NCI-H748 treated with DMSO at 0.1 percent for 48 hours (cell line): ENCODE measurements around the gene CENPP.

Experiments
- DNase-seq: peaks from one replicate; lab custom pipeline; 2025; lab: John Stamatoyannopoulos, UW

Gene CENPP

GRCh38 chr9:92480986-92481633, 155.4 kb downstream of the CENPP start:
- no peak for DNase-seq

- DNase-seq: no peak
Measured at GRCh38 chr9:92482329-92482728, 156.6 kb downstream of the CENPP start, which contains the start of gene ASPN. ASPN (minus strand) TSS chr9:92482506.

GRCh38 chr9:92482805-92483204, 157.1 kb downstream of the CENPP start:
- DNase-seq: no peak

DNA sequence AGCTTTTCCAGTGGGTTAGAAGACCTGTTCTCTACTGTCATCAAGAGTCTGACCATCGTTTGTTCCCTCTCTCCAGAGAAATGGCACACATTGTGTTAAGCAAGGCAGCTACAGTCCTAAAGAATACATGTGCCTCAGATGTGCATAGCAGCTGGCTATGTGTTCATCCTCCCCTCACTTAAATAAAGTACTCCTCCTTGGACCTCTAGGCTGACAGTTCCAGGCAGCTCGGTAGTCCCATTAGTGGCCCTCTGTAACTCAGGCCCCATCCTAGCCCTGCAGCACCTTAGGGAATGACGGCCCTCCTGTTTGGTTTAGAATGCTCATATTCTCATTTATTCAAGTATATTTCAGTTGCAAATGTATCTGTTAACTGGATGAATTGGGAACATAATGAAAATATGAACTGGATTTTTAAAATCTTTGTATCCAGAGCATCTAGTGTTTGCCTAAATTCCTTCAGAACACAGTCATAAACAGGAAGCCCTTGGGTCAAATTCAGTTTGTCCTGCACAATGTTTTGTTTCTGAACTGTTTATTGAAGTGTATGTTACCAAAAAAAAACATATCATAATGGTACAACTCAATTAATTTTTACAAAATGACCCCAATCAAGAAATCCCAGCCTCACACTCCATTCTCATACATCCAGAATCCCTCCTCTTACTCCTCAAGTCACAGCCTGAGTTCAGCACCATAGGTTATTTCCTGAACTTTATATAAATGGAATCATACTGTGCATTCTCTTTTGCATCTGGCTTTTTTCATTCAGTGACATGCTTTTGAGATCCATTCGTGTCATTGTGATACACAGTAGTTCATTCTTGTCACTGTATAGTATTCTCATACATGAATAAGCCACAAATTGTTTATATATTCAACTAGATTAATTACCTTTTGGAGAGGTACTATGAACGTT, 158.1 kb downstream of the CENPP start:
- DNase-seq: no peak

GRCh38 chr9:92484563-92484962, 158.8 kb downstream of the CENPP start:
- DNase-seq: no peak

- no peak for DNase-seq
Measured at GRCh38 chr9:92486371-92486770, 160.6 kb downstream of the CENPP start.

DNA sequence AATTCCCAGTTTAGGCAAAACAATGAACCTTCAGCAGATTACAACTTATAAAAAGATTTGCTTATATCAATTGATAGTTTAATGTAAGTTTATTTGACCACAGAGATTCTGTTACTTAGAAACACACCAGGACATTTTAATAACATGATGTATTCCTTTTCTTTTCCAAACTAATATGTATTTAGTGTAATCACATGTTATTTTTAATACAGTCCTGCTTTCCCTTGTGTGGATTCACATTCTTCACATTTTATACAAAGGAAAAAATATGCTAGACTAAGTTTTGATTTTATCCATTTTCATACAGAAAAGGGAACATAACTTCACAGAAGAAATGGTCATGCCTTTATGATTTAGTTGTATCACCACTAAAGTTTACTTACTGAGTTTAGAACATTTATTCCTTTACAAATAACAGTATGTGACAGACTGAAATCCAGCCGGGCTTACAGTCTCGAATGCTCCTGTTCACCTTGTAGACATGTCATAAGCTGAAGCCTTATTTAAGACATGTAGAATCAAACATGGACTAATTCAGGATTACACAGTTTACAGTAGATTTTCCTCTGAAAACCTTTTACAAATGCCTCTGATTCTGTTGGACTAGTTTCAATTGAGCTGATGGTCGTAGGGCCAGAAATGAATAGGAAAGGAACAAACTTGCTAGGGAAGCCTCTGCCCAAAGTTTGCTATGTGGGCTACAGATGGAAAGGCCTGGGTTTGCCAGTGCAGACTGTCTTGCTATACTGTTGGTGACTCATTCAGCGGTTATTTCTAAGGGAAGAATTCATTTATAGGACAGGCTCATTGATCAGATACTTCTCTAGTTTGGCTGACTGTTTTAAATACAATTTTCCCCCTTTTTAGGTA, 163.2 kb downstream of the CENPP start:
- DNase-seq: no peak

DNA sequence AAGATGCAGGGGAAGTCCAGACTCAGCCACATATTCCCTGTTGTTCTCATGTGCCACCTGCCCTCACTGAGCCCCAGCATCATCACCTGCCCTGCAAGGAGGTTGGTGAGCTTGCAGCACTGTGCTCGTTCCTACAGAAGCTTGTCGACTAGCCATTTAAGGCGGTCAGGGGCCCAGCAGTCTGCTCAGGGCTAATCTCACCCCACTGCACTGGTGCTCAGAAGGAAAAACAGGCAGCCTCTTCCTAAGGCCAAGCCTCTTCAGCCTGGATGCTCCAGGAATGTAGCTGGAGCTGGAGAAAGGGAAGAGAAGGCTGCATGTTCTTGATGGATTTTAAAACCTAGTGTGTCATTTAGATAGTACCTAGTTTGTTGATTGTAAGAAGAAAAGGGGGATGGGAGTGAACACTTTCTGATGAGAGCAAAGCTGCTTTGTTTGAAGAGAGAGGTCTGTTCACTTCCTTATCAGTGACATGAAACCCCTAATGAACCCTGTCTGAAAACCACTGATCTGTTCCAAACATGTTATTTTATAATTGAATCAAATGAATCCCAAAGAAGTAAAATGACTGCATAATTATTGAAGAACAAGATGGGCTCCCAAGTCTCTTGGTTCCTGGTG, 167.1 kb downstream of the CENPP start:
- DNase-seq: no peak

DNA sequence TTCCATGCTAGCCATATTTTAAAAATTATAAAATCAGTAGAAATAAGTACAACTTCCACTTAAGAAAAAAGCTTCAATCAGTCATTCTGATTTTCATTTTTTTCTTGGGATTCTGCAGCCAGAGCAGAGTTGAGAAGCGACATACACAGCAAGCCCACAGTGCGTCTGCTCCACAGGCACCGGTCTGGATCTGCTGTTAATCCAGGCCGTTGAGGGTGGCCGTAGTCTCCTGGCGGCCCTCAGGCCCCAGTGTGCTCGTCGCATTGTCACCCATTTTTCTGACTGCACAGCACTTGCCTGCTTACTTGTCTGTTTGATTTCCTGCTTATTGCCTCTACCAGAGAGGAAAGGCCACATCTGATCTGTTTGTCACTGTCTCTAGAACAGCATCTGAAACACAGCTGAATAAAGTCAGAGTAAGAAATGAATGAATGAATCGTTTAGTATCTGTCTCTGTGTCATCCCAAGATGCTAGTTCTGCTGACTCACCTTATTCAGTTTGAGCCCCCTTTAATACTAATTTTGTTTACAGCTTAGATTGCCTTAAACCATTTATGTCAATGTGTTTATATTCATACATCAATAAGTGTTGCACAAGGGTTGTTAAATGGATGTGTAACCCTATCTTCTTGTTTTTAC, 168.1 kb downstream of the CENPP start:
- no peak for DNase-seq

- DNase-seq: no peak
Measured at GRCh38 chr9:92494856-92495255, 169.1 kb downstream of the CENPP start.

- DNase-seq: no peak
Measured at GRCh38 chr9:92496396-92497176, 170.8 kb downstream of the CENPP start.

DNA sequence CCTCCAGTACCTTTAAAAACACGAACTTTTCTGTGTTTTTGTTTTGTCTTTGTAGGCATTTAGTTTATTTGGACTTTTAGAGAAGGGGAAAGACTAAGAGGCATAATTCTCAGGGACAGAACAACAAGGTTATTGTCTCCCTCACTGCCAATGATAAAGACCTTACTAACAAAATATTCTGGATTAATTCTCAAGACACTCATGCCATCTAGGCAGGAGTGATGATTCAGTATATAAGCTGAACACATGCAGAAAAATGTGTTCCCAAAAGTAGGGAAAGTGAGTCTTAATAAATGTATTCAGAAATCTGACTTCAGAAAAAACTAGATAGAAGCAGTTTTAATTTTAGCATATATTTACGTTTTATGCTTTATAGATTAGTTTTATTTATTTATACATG, 173.9 kb downstream of the CENPP start:
- DNase-seq: no peak

DNA sequence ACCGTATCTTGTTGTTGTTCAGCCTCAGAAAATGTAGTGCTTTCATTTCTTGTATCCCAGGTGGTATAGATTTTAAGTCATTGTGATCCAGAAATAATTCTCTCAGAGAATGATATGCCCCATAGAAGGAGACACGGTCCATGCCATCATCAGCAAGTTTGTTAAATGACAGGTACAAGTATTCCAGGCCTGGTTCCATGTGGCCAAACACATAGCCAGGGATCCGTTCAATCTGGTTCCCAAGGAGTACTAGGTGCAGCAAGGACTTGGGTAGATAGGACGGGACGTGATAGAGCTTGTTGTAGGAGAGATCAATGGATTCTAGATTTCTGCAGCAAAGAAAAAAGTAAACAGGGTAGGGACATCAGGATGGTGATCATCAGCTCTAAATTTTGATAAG, 175.0 kb downstream of the CENPP start:
- no peak for DNase-seq

DNA sequence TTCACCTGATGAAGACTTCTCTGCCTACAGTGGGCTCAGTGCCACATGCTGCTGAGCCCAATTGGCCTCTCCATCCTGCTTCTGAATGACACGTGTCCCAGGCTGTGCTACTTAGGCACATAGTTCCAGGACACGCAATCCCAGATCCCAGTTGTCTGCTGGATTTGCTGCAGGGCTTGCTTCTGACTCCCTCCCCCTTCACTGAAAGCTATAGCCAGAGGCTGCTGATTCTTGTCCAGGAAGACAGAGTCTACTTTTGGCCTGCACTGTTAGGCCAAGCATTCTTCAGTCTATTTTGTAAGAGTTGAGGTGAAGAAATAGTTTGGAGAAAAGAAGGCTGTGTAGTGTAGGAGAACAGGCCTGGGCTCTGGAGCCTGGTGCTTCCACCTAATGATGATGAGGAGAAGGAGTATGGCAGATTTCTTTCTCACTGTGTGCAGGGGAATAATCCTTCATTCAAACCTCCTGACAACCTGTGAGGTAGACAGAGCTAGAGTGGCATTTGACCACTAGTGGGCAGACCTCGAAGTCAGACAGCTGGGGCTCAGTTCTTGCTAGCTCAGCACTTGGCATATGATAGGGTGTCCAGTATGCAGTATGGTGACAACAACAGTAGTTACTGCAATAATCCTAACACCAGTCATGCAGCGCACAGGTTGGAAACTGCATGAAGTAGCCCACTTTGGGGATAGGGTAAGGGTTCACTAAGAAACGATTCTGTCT, 176.1 kb downstream of the CENPP start:
- no peak for DNase-seq

- DNase-seq: no peak
Measured at GRCh38 chr9:92503156-92503555, 177.4 kb downstream of the CENPP start.

DNA sequence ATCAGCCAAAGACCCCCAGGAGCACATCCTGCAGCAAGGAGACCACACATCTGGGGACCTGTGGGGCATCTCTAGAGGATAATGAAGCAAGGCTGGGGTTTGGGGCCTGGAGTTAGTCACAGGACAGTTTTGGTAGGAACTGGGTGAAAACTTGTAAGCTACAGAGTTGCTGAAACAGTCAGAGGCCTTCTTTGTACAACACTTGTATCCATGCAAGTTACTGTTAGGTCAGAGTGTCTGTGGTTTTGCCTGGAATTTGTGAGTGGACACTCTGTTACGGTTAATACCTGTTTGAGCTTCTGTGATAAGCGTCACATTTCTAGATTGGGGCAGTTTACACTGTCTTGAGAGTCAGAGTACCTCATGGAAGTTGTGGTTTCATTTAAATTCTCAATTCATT, 179.1 kb downstream of the CENPP start:
- no peak for DNase-seq

GRCh38 chr9:92506184-92506857, 180.6 kb downstream of the CENPP start:
- no peak for DNase-seq

- no peak for DNase-seq
Measured at GRCh38 chr9:92507005-92507404, 181.3 kb downstream of the CENPP start.

- no peak for DNase-seq
Measured at GRCh38 chr9:92507496-92507895, 181.7 kb downstream of the CENPP start.
